Activated naive CD4-positive, alpha-beta T cell treated with anti-CD3 and anti-CD28 coated beads, Interleukin-2, amount 10 ng/mL, durations not matched to agents 5 hours and 36 hours (primary cell): ENCODE measurements around the gene C1QTNF9. TPM values are rescaled to one million over a fixed set of nuclear protein-coding genes. Genes with fewer than 3 reads are reported as not detected.

ENCODE experiments used
- total RNA-seq, 2 experiments: library from RNA; stranded (reverse); gene quantifications; one replicate each; pipeline ENCODE4 v1.2.3, GENCODE V29; 2021

C1QTNF9 gene
- total RNA-seq, result not detected

GRCh38 chr13:24309300-24309699, at the start of gene C1QTNF9:
C1QTNF9 (plus strand) TSS chr13:24309580; CDS start chr13:24316004, 6,424 bp downstream.

Other genes with a start within 250 kb of the C1QTNF9 start
- 10 to 100 TPM; 64.5 to 66.1 TPM for gene SPATA13, start 148.9 kb upstream of the C1QTNF9 start, total RNA-seq
- 10 to 100 TPM; 52.4 to 54.5 TPM for gene PARP4, start 203.2 kb downstream of the C1QTNF9 start, total RNA-seq